Natural killer cell (primary cell): Measurements from ENCODE around the gene GRB2. TPM values are rescaled to one million over a fixed set of nuclear protein-coding genes. Genes with fewer than 3 reads are reported as not detected.
"Not testable (repeated sequence)": the region's sequence is repeated elsewhere in the genome, so short reads cannot be mapped to it uniquely, and the experiment has no call there.

Source experiments
- ATAC-seq, 3 donors: fragments of 150-1000 bp in 2 of 3; fragments of 200-7000 bp in 1 of 3; cut with Tn5 transposase; 1 replicate in 1 of 3; 2 replicates in 2 of 3; pipeline ENCODE4 v1.10.0; 2021; ENCODE audit warnings: mild to moderate bottlenecking in 2 of 3, moderate library complexity in 2 of 3
- DNase-seq, 2 donors: peaks; one replicate each; pipeline versions ENCODE4 v3.0.0 to v3.0.0-alpha.2; 2013 to 2021; ENCODE audit warnings: mixed read lengths in 1 of 2
- H3K27ac ChIP-seq: one replicate; pipeline ENCODE4 v1.5.1; 2013; ENCODE audit warnings: mild to moderate bottlenecking, low read length
- H3K27me3 ChIP-seq: one replicate; pipeline ENCODE4 v1.6.1; 2013; ENCODE audit warnings: low read length; ENCODE audit not compliant: control insufficient read depth, insufficient read depth
- H3K36me3 ChIP-seq: one replicate; pipeline ENCODE4 v1.6.1; 2013; ENCODE audit warnings: low read length; ENCODE audit not compliant: control insufficient read depth, insufficient read depth
- H3K4me1 ChIP-seq: one replicate; pipeline ENCODE4 v1.6.1; 2013; ENCODE audit warnings: low read length; ENCODE audit not compliant: control insufficient read depth, insufficient read depth
- H3K4me3 ChIP-seq: one replicate; pipeline ENCODE4 v1.5.1; 2013; ENCODE audit warnings: low read length
- H3K9me3 ChIP-seq: one replicate; pipeline ENCODE4 v1.6.1; 2013; ENCODE audit warnings: low read length; ENCODE audit not compliant: control insufficient read depth, insufficient read depth
- H3K27ac Mint-ChIP-seq, 2 donors: one replicate each; pipeline ENCODE4 v1.8.0; 2022; ENCODE audit warnings: mild to moderate bottlenecking in 2 of 2, mixed read lengths in 2 of 2, moderate library complexity in 1 of 2
- H3K27me3 Mint-ChIP-seq, 2 donors: one replicate each; pipeline ENCODE4 v1.8.0; 2022; ENCODE audit warnings: low read depth in 2 of 2, mixed read lengths in 2 of 2
- H3K36me3 Mint-ChIP-seq: one replicate; pipeline ENCODE4 v1.8.0; 2022; ENCODE audit warnings: mixed read lengths
- H3K4me1 Mint-ChIP-seq, 2 donors: one replicate each; pipeline ENCODE4 v1.8.0; 2022; ENCODE audit warnings: mixed read lengths in 2 of 2
- H3K4me3 Mint-ChIP-seq: one replicate; pipeline ENCODE4 v1.8.0; 2022; ENCODE audit warnings: mild to moderate bottlenecking, moderate library complexity, mixed read lengths
- H3K9me3 Mint-ChIP-seq, 2 donors: one replicate each; pipeline ENCODE4 v1.8.0; 2022; ENCODE audit warnings: mixed read lengths in 2 of 2
- WGBS: methylation state at CpG from one replicate; pipeline ENCODE4 v1.1.7; 2013; ENCODE audit warnings: missing lambda C conversion rate; ENCODE audit not compliant: insufficient coverage; 5-methylcytosine and 5-hydroxymethylcytosine counted together
- intact Hi-C: fragments of 100-400 bp; cut with micrococcal nuclease; formaldehyde crosslinking; loops from one replicate; pipeline ENCODE4 v1.14.2; 2022
- total RNA-seq, 4 donors: library from RNA; stranded (reverse); fragments of 120-200 nt in 1 of 4; gene quantifications; one replicate each; pipeline versions ENCODE4 v1.2.3 to v1.2.4, GENCODE V29; 2013 to 2022
- TF ChIP-seq, protein P1 (sequence below): fragments of 200-600 bp; IDR thresholded peaks from one replicate; pipeline ENCODE4 v1.8.0; 2022; ENCODE audit warnings: antibody characterized with exemption

Gene GRB2
- total RNA-seq, 3 donors from 2014 or later (not counting 1 experiment from before 2014, with no cell fraction given): 115 to 142 (median 116) TPM

DNA sequence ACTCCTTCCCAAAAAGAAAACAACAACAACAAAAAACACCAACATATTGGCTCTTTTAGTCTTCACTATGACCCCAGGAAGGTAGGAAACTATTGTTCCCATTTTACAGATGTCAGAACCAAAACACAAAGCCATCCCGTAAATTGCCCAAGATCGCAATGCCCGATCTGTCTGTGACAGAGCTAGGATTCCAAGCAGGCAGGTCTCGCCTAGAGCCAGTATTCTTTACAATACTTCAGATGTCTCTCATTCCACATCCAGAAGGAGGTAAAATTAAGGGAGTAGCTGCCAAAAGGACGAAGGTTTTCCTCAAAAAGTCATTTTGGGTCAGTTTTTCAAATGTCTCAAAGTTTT lies 21.7 kb downstream of the GRB2 start:
- Mint-ChIP-seq H3K4me3 (no peak overlapping the region), H3K27me3 (no peaks in the 10 kb centered on the region), H3K9me3 (no peaks in the 10 kb centered on the region), H3K36me3 (no peaks in the 10 kb centered on the region), H3K4me1 (peaks cover 33 to 41% of the 10 kb centered on the region in 2 donors), H3K27ac (peak overlapping the region in 1 of 2 donors; percentile 31)
- DNase-seq: no peak
- no peaks in the 10 kb centered on the region for H3K27me3 ChIP-seq
- H3K36me3 ChIP-seq: peaks cover 3% of the 10 kb centered on the region
- 90% methylated on average over 5 of the region's 5 CpGs for WGBS
- no peak overlapping the region for H3K27ac ChIP-seq
- intact Hi-C loops: no loop called here
- peaks cover 34% of the 10 kb centered on the region for H3K4me1 ChIP-seq
- TF ChIP-seq, protein P1, sequence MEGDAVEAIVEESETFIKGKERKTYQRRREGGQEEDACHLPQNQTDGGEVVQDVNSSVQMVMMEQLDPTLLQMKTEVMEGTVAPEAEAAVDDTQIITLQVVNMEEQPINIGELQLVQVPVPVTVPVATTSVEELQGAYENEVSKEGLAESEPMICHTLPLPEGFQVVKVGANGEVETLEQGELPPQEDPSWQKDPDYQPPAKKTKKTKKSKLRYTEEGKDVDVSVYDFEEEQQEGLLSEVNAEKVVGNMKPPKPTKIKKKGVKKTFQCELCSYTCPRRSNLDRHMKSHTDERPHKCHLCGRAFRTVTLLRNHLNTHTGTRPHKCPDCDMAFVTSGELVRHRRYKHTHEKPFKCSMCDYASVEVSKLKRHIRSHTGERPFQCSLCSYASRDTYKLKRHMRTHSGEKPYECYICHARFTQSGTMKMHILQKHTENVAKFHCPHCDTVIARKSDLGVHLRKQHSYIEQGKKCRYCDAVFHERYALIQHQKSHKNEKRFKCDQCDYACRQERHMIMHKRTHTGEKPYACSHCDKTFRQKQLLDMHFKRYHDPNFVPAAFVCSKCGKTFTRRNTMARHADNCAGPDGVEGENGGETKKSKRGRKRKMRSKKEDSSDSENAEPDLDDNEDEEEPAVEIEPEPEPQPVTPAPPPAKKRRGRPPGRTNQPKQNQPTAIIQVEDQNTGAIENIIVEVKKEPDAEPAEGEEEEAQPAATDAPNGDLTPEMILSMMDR: no peak
- no peaks in the 10 kb centered on the region for H3K9me3 ChIP-seq
- H3K4me3 ChIP-seq: no peak overlapping the region
- no peak for ATAC-seq

DNA sequence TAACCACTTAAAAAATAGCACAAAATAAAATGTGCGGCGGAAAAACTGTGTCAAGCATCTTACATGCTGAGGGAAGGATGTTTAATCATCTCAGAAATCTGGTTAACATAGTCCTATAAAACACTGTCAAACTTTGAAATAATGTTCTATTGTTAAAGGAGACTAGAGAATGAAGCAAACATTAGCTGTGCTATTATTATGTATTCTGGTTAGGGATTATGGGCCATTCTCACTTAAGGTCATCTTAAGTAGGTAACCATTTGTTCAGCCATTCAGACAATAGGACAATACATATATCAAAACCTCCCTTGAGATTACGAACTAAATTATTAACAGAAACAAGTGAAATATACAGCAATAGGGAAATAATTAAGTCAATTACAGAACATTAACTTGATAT lies 24.7 kb downstream of the GRB2 start:
- DNase-seq (no peak), ATAC-seq (no peak)
- TF ChIP-seq, protein P1: no peak
- Histone ChIP-seq H3K36me3 (no peaks in the 10 kb centered on the region), H3K4me1 (peaks cover 16% of the 10 kb centered on the region), H3K27me3 (no peaks in the 10 kb centered on the region), H3K4me3 (no peak overlapping the region), H3K27ac (no peak overlapping the region), H3K9me3 (no peaks in the 10 kb centered on the region)
- peaks cover 29 to 46% of the 10 kb centered on the region in 2 donors for H3K4me1 Mint-ChIP-seq
- no peaks in the 10 kb centered on the region for H3K9me3 Mint-ChIP-seq
- no peaks in the 10 kb centered on the region for H3K36me3 Mint-ChIP-seq
- intact Hi-C loops: no loop called here
- H3K27me3 Mint-ChIP-seq: no peaks in the 10 kb centered on the region
- H3K27ac Mint-ChIP-seq: peak overlapping the region; percentile 49 to 56
- H3K4me3 Mint-ChIP-seq: no peak overlapping the region
- no CpG with 5 or more reads among the region's 3 CpGs for WGBS

DNA sequence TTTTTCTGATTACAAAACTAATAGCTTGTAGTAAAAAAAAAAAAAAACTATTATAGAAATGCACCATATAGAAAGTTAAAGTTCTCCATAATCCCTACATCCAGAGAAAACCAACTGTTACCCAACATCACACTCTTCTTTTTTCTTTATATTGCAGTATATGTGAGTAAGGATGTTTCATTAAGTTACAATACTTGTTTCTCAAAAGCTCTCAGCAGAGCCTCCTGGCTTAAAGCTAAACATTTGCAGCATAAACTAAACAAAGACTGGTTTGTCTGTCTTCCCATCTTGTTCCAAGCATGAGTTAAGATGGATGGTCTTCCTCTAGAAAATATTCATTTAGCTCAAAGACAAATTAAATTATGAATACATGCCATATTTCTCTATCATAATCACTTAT lies 25.2 kb downstream of the GRB2 start:
- no peaks in the 10 kb centered on the region for H3K9me3 ChIP-seq
- ATAC-seq (no peak), DNase-seq (no peak)
- intact Hi-C loops: no loop called here
- H3K4me1 ChIP-seq: peaks cover 15% of the 10 kb centered on the region
- TF ChIP-seq, protein P1: no peak
- H3K27ac Mint-ChIP-seq: peak overlapping the region; percentile 49 to 56
- no peak overlapping the region for H3K27ac ChIP-seq
- no peak overlapping the region for H3K4me3 ChIP-seq
- no peak overlapping the region for H3K4me3 Mint-ChIP-seq
- H3K27me3 Mint-ChIP-seq: no peaks in the 10 kb centered on the region
- peaks cover 2% of the 10 kb centered on the region for H3K36me3 Mint-ChIP-seq
- H3K36me3 ChIP-seq: peaks cover 2% of the 10 kb centered on the region
- peaks cover 31 to 44% of the 10 kb centered on the region in 2 donors for H3K4me1 Mint-ChIP-seq
- H3K27me3 ChIP-seq: no peaks in the 10 kb centered on the region
- H3K9me3 Mint-ChIP-seq: no peaks in the 10 kb centered on the region

DNA sequence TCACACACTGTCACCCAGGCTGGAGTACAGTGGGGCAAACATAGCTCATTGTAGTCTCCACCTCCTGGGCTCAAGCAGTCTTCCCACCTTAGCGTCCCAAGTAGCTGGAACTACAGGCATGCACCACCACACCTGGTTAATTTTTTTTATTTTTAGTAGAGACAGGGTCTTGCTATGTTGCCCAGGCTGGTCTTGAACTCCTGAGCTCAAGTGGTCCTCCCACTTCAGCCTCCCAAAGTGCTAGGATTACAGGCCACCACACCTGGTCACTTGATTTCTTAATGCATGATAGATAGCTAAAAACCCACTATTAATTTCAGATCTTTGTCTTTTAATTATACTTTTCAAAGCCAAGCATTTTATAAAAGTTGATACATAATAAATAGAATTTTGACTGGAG lies 26.1 kb downstream of the GRB2 start:
- H3K36me3 Mint-ChIP-seq, H3K27ac ChIP-seq, H3K27me3 Mint-ChIP-seq, intact Hi-C loops, H3K27me3 ChIP-seq, H3K4me3 ChIP-seq, DNase-seq, H3K36me3 ChIP-seq, H3K9me3 Mint-ChIP-seq, H3K9me3 ChIP-seq, H3K4me3 Mint-ChIP-seq, ATAC-seq: not testable (repeated sequence)
- Mint-ChIP-seq H3K4me1 (peaks cover 35 to 41% of the 10 kb centered on the region in 2 donors), H3K27ac (peak overlapping the region in 1 of 2 donors; percentile 49)
- WGBS: 75% methylated on average over 1 of the region's 1 CpG
- peaks cover 11% of the 10 kb centered on the region for H3K4me1 ChIP-seq
